AG10803 (cell line): ENCODE measurements around the gene ZNF280D.

Experiments used
- DNase-seq: peaks from one replicate; pipeline ENCODE4 v3.0.0; 2010; ENCODE audit warnings: low read depth
- H3K4me3 ChIP-seq: 2 replicates; pipeline ENCODE4 v1.5.1; 2011; ENCODE audit warnings: mild to moderate bottlenecking, low read length, control low read depth
- TF ChIP-seq, protein P1 (sequence below): conservative IDR thresholded peaks from 2 replicates; pipeline ENCODE4 v1.5.1; 2011; ENCODE audit warnings: mild to moderate bottlenecking, low read length, control low read depth, inconsistent platforms

The ZNF280D gene

DNA sequence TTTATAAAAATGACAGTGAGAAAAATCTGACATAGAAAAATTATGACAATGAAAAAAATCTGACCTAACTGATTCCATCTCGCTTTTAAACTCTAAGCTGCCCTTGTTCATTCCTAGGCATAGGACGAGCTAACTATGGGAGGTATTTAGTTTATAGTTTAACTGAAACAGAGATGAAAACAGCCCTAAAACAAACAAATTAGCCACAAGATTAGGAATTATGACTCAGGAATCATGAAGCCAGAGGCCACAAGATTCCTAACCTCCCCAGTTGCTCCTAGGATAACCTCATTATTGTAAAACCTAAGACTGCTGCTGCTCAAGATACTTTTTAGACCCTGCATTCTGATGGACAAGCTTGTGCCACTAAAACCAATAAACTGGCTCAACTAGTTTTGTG is 145.6 kb downstream of the ZNF280D start:
- H3K4me3 ChIP-seq: no peak overlapping the region
- DNase-seq: no peak
- TF ChIP-seq, protein P1, sequence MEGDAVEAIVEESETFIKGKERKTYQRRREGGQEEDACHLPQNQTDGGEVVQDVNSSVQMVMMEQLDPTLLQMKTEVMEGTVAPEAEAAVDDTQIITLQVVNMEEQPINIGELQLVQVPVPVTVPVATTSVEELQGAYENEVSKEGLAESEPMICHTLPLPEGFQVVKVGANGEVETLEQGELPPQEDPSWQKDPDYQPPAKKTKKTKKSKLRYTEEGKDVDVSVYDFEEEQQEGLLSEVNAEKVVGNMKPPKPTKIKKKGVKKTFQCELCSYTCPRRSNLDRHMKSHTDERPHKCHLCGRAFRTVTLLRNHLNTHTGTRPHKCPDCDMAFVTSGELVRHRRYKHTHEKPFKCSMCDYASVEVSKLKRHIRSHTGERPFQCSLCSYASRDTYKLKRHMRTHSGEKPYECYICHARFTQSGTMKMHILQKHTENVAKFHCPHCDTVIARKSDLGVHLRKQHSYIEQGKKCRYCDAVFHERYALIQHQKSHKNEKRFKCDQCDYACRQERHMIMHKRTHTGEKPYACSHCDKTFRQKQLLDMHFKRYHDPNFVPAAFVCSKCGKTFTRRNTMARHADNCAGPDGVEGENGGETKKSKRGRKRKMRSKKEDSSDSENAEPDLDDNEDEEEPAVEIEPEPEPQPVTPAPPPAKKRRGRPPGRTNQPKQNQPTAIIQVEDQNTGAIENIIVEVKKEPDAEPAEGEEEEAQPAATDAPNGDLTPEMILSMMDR: no peak

DNA sequence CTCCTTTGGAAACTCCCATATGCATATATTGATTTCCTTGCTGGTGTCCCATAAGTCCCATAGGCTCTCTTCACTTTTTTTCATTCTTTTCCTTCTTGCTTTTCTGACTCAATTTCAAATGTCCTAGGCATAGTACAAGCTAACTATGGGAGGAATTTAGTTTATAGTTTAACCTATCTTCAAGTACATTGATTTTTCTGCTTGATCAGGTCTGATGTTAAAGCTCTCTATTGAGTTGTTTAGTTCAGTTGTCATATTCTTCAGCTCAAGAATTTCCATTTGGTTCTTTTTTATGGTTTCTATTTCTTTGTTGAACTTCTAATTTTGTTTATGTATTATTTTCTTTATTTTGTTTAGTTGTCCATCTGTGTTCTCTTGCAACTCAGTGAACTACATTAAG is 147.1 kb downstream of the ZNF280D start:
- no peak overlapping the region for H3K4me3 ChIP-seq
- TF ChIP-seq, protein P1: no peak
- DNase-seq: no peak

DNA sequence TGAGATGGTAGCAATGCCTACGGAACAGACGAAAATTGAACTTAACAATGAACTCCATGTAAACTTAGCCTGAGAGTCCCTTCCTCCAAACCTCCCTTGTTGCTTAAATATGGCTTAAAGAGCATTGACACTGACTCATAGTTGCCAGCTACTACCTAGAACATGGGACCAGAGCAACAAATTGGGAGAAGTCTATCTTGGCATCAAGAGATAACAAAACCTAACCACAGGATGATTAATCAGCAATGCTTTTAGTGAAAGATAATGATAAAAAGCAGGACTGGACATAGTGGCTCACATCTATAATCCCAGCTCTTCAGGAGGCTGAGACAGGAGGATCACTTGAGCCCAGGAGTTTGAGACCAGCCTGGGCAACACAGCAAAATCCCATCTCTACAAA is 150.5 kb downstream of the ZNF280D start:
- TF ChIP-seq, protein P1: no peak
- H3K4me3 ChIP-seq: no peak overlapping the region
- no peak for DNase-seq
